Tibial artery (tissue), 4 donors: Measurements from ENCODE around the gene NDUFV3.
"Not testable (repeated sequence)": the region's sequence is repeated elsewhere in the genome, so short reads cannot be mapped to it uniquely, and the experiment has no call there.

Source experiments
- DNase-seq, 2 donors: peaks; one replicate each; pipeline ENCODE4 v3.0.0-alpha.2; 2019
- H3K27ac ChIP-seq, 2 donors: fragments of 200-600 bp; sonication (generic) in 1 of 2; 1 replicate in 1 of 2; 2 replicates in 1 of 2; pipeline ENCODE4 v1.5.1; 2018 to 2019; ENCODE audit warnings: mild to moderate bottlenecking in 1 of 2
- H3K27me3 ChIP-seq, 2 donors: fragments of 200-600 bp; sonication (generic) in 1 of 2; one replicate each; pipeline versions ENCODE4 v1.5.1 to v1.6.0; 2016 to 2019
- H3K36me3 ChIP-seq, 3 donors: fragments of 200-600 bp; sonication (generic) in 2 of 3; one replicate each; pipeline ENCODE4 v1.5.1; 2016 to 2019; ENCODE audit warnings: mild to moderate bottlenecking in 2 of 3
- H3K4me1 ChIP-seq, 4 donors: fragments of 200-600 bp; sonication (generic) in 2 of 4; 1 replicate in 3 of 4; 2 replicates in 1 of 4; pipeline ENCODE4 v1.5.1; 2016 to 2019
- H3K4me3 ChIP-seq, 2 donors: fragments of 200-600 bp; sonication (generic) in 1 of 2; 1 replicate in 1 of 2; 2 replicates in 1 of 2; pipeline ENCODE4 v1.5.1; 2018 to 2019; ENCODE audit warnings: mild to moderate bottlenecking in 2 of 2
- H3K9me3 ChIP-seq, 3 donors: fragments of 200-600 bp; sonication (generic) in 1 of 3; one replicate each; pipeline ENCODE4 v1.5.1; 2016 to 2019
- intact Hi-C: fragments of 100-400 bp; cut with DNase I; formaldehyde crosslinking; loops from one replicate; pipeline ENCODE4 v1.15.0; 2023; ENCODE audit warnings: low total_unique reads
- TF ChIP-seq, protein P1 (sequence below), 2 experiments: fragments of 200-600 bp in 1 of 2; fragments of 450-650 bp in 1 of 2; IDR thresholded peaks; one replicate each; pipeline ENCODE4 v1.5.1; 2017 to 2019; ENCODE audit warnings: antibody characterized with exemption in 2 of 2, mild to moderate bottlenecking in 1 of 2, moderate library complexity in 1 of 2

Gene NDUFV3

DNA sequence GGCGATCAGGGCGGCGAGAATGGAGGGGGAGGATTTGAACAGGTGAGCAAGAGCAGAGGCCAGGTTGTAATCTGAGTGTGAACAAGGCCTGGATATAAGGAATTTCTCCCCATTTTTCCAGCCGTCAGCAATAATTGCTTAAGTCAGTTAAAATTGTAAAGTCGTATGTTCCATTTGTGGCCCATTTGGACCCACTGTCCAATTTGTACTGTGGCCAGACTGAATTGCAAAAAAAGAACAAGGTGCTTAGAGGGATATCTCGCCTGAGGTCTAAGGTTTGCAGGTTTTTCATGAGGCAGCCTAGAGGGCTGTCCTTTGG lies 31.3 kb downstream of the NDUFV3 start:
- intact Hi-C loops = loop anchor here (10.0 kb wide), 1 partner anchor 50 kb away; the partner anchor contains the start of gene PKNOX1
- no peaks in the 10 kb centered on the region for H3K27me3 ChIP-seq
- H3K4me3 ChIP-seq = no peak overlapping the region
- H3K36me3 ChIP-seq = no peaks in the 10 kb centered on the region
- DNase-seq = no peak
- TF ChIP-seq, protein P1, sequence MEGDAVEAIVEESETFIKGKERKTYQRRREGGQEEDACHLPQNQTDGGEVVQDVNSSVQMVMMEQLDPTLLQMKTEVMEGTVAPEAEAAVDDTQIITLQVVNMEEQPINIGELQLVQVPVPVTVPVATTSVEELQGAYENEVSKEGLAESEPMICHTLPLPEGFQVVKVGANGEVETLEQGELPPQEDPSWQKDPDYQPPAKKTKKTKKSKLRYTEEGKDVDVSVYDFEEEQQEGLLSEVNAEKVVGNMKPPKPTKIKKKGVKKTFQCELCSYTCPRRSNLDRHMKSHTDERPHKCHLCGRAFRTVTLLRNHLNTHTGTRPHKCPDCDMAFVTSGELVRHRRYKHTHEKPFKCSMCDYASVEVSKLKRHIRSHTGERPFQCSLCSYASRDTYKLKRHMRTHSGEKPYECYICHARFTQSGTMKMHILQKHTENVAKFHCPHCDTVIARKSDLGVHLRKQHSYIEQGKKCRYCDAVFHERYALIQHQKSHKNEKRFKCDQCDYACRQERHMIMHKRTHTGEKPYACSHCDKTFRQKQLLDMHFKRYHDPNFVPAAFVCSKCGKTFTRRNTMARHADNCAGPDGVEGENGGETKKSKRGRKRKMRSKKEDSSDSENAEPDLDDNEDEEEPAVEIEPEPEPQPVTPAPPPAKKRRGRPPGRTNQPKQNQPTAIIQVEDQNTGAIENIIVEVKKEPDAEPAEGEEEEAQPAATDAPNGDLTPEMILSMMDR (IDR thresholded peaks at IDR 0.05) = no peak
- no peaks in the 10 kb centered on the region for H3K9me3 ChIP-seq
- peaks cover 0 to 10% (median 3%) of the 10 kb centered on the region in 4 donors for H3K4me1 ChIP-seq
- H3K27ac ChIP-seq = no peak overlapping the region

DNA sequence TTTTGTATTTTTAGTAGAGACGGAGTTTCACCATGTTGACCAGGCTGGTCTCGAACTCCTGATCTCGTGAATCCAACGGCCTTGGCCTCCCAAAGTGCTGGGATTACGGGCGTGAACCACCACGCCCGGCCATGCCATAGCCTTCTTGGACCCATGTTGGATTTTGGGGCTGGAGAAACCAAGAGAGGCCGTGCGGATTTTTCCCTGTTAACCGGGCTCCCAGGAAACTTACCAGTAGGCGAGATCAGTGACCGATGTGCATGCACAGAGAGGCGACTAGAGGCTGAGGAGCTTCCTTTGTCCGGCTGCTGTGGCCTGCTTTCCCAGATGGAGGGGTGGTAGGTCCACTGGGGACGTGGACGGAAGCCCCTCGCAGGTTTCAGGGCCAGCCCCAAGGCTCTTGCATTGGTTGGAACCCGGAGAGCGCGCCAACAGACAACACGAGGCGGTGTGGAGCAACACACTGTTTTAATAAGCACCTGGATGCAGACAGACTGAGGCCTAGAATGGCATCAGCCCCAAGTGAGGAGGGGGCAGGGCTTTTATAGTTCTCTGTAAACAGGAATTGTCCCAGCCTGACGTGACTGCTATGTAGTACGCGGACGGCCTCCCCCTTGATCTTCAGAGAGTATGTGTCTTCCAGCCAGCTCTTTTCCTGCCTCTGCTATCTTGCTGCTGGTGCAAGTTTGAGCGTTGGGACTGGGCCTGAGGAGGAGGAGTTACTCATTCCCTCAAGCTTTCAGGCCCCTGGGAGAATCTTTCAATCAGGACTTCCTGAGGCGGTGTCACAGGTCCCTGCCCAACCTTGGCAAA lies 32.2 kb downstream of the NDUFV3 start, which contains the start of gene ERVH48-1:
Gene ERVH48-1, minus strand, starts transcription at position 517 of the 813 bp plus-strand sequence. CDS start 6,624 bp downstream, outside the sequence.
- Histone ChIP-seq H3K4me3 (no peak within 1 kb of the TSS), H3K4me1 (peaks cover 0 to 10% (median 3%) of the 10 kb centered on the region in 4 donors), H3K9me3 (no peaks in the 10 kb centered on the region), H3K27ac (no peak within 1 kb of the TSS), H3K27me3 (no peaks in the 10 kb centered on the region), H3K36me3 (no peaks in the 10 kb centered on the region)
- no peak for DNase-seq
- TF ChIP-seq, protein P1 (IDR thresholded peaks at IDR 0.05) = no peak
- intact Hi-C loops = loop anchor here (10.0 kb wide), 1 partner anchor 49 kb away; the partner anchor contains the start of gene PKNOX1

DNA sequence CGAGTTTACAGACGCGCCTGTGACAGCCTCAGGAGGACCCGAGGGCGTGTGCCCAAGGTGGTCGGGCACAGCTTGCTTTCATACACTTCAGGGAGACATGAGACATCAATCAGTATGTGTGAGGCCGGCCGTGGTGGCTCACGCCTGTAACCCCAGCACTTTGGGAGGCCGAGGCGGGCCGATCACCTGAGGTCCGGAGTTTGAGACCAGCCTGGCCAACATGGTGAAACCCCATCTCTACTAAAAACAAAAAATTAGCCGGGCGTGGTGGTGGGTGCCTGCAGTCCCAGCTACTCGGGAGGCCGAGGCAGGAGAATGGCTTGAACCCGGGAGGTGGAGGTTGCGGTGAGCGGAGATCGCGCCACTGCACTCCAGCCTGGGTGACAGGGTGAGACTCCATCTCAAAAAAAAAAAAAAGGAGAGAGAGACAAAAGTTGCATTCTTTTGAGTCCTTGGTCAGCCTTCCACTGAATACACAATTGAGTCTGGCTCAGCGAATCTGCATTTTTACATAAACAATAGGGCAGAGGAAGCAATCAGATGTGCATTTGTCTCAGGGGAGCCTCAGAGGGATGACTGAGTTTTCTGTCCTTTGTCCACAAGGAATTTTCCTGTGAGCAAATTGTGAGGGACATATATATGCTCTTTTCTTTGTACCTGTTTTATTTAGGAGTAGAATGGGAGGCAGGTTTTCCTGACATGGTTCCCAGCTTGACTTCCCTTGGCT lies 34.5 kb downstream of the NDUFV3 start:
- not testable (repeated sequence) for H3K36me3 ChIP-seq

DNA sequence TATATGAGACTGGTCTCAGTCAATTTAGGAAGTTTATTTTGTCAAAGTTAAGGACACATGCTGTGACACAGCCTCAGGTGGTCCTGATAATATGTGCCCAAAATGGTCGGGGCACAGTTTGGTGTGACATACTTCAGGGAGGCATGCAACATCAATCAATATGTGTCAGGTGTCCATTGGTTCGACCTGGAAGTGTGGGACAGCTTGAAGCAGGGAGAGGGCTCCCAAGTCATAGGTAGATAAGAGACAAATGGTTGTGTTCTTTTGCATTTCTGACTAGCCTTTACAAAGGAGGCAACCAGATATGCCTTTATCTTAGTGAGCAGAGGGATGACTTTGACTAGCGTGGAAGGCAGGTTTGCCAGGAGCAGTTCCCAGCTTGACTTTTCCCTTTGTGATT lies 36.9 kb downstream of the NDUFV3 start:
- no peak for DNase-seq
- intact Hi-C loops = loop anchor here (10.0 kb wide), 1 partner anchor 45 kb away; the partner anchor contains the start of gene PKNOX1
- no peaks in the 10 kb centered on the region for H3K27me3 ChIP-seq
- H3K9me3 ChIP-seq = no peaks in the 10 kb centered on the region
- H3K27ac ChIP-seq = no peak overlapping the region
- H3K36me3 ChIP-seq = no peaks in the 10 kb centered on the region
- no peak overlapping the region for H3K4me3 ChIP-seq
- TF ChIP-seq, protein P1 (IDR thresholded peaks at IDR 0.05) = no peak
- H3K4me1 ChIP-seq = no peaks in the 10 kb centered on the region

More for the DNA sequence above, 34.5 kb downstream of the NDUFV3 start:
- not testable (repeated sequence) for H3K27me3 ChIP-seq, H3K4me3 ChIP-seq, H3K27ac ChIP-seq, DNase-seq, H3K9me3 ChIP-seq, H3K4me1 ChIP-seq
- intact Hi-C loops = loop anchor here (10.0 kb wide), 1 partner anchor 47 kb away; the partner anchor contains the start of gene PKNOX1

DNA sequence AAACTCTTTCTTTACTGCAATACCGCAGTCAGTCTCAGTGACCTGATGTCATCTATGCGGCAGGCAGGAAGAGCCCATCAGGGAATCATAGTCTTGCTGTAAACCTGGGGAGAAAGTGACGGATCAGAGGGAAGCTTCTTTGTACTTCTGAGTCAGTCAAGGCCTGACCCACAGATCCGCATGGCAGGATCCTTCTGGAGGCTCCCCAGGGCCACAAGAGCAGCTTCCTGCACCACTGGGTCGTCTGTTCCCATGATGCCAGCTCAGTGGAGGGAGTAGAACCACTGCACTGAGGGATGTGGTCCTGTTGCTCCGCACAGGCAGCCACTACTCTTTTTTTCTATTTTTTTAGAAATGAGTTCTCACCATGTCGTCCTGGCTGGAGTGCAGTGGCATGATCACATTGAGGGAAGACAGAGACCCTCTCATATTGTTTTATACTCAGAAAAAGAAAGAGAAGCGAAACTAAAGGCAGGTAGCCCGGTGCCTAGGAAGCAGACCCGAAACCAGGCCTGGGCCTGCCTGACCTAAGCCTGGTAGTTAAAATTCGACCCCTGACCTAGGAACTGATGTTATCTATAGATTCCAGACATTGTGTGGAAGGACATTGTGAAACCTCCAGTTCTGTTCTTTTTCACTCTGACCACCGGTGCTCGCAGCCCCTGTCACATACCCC lies 38.6 kb downstream of the NDUFV3 start:
- TF ChIP-seq, protein P1 (IDR thresholded peaks at IDR 0.05) = no peak
- Histone ChIP-seq H3K27ac (no peak overlapping the region), H3K27me3 (no peaks in the 10 kb centered on the region), H3K36me3 (no peaks in the 10 kb centered on the region), H3K4me1 (no peaks in the 10 kb centered on the region), H3K4me3 (no peak overlapping the region), H3K9me3 (no peaks in the 10 kb centered on the region)
- intact Hi-C loops = no loop called here
- no peak for DNase-seq

DNA sequence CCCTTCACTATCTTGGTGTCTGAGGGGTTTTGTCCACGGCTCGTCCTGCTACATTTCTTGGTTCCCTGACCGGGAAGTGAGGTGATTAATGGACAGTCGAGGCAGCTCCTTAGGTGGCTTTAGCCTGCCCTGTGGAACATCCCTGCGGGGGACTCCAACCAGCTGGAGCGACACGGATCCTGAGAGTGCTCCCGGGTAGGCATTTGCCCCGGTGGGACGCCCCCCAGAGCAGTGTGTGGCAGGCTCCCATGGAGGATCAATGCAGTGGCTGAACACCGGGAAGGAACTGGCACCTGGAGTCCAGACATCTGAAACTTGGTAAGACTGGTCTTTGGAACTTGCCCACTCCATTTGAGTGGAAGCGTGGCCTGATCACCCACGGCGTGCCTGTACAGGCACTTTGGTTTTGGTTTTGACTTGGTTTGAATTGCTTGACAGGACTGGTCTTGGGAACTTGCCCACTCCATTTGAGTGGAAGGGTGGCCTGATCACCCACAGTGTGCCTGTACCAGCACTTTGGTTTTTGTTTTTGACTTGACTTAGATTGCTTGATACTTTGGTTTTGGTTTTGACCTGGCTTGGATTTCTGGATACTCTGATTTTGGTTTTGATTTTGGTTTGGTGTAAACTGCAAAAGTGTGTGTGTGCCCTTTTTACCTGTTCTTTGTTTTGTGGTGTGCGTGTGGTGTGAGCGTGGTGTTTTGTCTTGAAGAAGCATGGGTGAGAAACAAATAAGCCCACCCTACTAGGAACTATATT lies 39.4 kb downstream of the NDUFV3 start:
- intact Hi-C loops, H3K36me3 ChIP-seq, DNase-seq, H3K4me1 ChIP-seq, H3K4me3 ChIP-seq, H3K27ac ChIP-seq, H3K27me3 ChIP-seq, H3K9me3 ChIP-seq: not testable (repeated sequence)

DNA sequence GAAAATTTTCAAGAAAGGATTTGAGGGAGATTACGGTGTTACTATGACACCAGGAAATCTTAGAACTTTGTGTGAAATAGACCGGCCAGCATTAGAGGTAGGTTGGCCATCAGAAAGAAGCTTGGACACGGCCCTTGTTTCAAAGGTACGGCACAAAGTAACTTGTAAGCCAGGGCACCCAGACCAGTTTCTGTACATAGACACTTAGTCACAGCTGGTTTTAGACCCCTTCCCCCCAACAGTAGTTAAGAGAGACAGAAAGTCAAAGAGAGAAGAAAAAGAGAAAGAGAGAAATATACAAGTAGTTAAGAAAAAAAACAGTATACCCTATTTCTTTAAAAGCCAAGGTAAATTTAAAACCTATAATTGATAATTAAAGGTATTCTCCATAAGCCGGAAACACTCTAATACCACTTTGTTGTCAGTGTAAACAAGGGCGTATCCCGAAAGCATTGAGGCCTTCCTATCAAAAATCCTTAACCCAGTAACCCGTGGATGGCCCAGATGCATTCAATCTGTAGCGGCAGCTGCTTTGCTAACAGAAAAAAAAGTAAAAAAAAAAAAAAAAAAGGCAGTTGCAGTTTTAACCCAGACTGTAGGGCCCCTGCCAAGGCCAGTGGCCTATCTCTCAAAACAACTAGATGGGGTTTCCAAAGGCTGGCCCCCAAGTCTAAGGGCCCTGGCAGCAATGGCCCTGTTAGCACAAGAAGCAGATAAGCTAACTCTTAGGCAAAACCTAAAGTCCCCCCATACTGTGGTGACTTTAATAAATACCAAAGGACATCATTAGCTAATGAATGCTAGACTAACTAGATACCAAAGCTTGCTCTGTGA lies 40.2 kb downstream of the NDUFV3 start:
- DNase-seq, H3K36me3 ChIP-seq, H3K9me3 ChIP-seq, H3K4me1 ChIP-seq, H3K4me3 ChIP-seq, H3K27me3 ChIP-seq, intact Hi-C loops, H3K27ac ChIP-seq: not testable (repeated sequence)

DNA sequence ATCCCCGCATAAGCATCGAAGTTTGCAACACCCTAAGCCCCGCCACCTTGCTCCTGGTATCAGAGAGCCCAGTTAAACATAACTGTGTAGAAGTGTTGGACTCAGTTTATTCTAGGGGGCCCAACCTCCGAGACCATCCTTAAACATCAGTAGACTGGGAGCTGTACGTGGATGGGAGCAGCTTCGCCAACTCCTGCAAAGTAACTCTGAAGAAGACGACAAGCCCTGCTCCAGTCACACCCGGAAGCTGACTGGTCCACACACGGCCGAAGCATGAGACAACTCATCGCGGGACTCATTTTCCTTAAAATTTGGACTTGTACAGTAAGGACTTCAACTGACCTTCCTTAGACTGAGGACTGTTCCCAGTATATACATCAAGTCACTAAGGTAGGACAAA lies 40.9 kb downstream of the NDUFV3 start:
- H3K27me3 ChIP-seq, H3K4me1 ChIP-seq, intact Hi-C loops, H3K27ac ChIP-seq, H3K9me3 ChIP-seq, H3K4me3 ChIP-seq, DNase-seq, H3K36me3 ChIP-seq: not testable (repeated sequence)
